ENCODE results near the gene E2F6. TPM values are rescaled to one million over a fixed set of nuclear protein-coding genes. Genes with fewer than 3 reads are reported as not detected.

Gene E2F6
- total and polyA plus RNA-seq, 9 of the 15 experiments (the other 6 are each of a cell fraction or from before 2014, with no cell fraction given), result 13.6 to 33.9 (median 26.1) TPM

DNA sequence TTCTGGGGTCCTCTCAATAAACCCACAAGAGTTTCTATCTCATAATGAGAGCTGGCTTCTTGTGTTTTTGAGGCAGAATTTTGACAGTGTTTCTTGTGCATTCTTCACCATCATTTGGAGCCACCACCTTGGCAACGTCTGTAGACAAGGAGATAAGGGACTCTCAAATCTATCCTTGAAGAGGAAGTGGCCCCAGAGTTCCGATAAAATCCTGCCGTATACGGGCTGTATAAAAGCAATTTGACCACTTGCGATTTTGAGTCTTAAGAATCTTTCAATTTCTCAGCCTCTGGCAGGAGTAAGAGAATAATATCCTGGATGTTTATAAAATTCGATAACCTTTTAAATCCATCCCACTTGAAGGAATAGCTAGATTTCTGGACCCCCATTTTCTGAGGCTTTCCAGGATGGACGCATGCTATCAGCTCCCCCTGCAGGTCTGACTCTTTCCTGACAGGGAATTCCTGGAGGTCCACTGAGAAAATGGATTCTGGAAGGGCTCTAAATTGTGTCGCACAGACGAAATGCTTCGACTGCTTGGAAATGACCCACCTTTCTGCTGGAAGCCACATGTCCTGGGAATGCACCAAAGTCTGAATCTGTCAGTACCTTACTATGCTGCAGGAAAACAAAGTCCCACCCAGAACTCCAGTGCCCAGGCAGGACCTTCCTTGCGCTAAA is 54.1 kb downstream of the E2F6 start (continued):
- TF ChIP-seq ZNF717 (CRISPR knock-in tag; IDR thresholded peaks at IDR 0.05) (no peak), POU5F1 (IDR thresholded peaks at IDR 0.05; ENCODE audit: borderline replicate concordance, low read depth, low read length, partially characterized antibody) (no peak), ZNF253 (CRISPR knock-in tag; conservative IDR thresholded peaks at IDR 0.05) (no peak), ZNF174 (CRISPR knock-in tag; IDR thresholded peaks at IDR 0.05) (no peak), EP400 (IDR thresholded peaks at IDR 0.05) (no peak), ZBED1 (IDR thresholded peaks at IDR 0.05) (no peak), ZNF217 (CRISPR knock-in tag; IDR thresholded peaks at IDR 0.05) (no peak), ZNF24 (IDR thresholded peaks at IDR 0.05) (no peak), SRSF7 (optimal IDR thresholded peaks at IDR 0.05; ENCODE audit: low read depth, low read length) (no peak), HDGF (IDR thresholded peaks at IDR 0.05) (no peak), LCOR (CRISPR knock-in tag; IDR thresholded peaks at IDR 0.05) (no peak), SMARCA5 (IDR thresholded peaks at IDR 0.05) (no peak), TEAD2 (tag; IDR thresholded peaks at IDR 0.05) (no peak), STAT5A (IDR thresholded peaks at IDR 0.05; ENCODE audit: borderline replicate concordance, low read length) (no peak)
- TF ChIP-seq, protein P1, sequence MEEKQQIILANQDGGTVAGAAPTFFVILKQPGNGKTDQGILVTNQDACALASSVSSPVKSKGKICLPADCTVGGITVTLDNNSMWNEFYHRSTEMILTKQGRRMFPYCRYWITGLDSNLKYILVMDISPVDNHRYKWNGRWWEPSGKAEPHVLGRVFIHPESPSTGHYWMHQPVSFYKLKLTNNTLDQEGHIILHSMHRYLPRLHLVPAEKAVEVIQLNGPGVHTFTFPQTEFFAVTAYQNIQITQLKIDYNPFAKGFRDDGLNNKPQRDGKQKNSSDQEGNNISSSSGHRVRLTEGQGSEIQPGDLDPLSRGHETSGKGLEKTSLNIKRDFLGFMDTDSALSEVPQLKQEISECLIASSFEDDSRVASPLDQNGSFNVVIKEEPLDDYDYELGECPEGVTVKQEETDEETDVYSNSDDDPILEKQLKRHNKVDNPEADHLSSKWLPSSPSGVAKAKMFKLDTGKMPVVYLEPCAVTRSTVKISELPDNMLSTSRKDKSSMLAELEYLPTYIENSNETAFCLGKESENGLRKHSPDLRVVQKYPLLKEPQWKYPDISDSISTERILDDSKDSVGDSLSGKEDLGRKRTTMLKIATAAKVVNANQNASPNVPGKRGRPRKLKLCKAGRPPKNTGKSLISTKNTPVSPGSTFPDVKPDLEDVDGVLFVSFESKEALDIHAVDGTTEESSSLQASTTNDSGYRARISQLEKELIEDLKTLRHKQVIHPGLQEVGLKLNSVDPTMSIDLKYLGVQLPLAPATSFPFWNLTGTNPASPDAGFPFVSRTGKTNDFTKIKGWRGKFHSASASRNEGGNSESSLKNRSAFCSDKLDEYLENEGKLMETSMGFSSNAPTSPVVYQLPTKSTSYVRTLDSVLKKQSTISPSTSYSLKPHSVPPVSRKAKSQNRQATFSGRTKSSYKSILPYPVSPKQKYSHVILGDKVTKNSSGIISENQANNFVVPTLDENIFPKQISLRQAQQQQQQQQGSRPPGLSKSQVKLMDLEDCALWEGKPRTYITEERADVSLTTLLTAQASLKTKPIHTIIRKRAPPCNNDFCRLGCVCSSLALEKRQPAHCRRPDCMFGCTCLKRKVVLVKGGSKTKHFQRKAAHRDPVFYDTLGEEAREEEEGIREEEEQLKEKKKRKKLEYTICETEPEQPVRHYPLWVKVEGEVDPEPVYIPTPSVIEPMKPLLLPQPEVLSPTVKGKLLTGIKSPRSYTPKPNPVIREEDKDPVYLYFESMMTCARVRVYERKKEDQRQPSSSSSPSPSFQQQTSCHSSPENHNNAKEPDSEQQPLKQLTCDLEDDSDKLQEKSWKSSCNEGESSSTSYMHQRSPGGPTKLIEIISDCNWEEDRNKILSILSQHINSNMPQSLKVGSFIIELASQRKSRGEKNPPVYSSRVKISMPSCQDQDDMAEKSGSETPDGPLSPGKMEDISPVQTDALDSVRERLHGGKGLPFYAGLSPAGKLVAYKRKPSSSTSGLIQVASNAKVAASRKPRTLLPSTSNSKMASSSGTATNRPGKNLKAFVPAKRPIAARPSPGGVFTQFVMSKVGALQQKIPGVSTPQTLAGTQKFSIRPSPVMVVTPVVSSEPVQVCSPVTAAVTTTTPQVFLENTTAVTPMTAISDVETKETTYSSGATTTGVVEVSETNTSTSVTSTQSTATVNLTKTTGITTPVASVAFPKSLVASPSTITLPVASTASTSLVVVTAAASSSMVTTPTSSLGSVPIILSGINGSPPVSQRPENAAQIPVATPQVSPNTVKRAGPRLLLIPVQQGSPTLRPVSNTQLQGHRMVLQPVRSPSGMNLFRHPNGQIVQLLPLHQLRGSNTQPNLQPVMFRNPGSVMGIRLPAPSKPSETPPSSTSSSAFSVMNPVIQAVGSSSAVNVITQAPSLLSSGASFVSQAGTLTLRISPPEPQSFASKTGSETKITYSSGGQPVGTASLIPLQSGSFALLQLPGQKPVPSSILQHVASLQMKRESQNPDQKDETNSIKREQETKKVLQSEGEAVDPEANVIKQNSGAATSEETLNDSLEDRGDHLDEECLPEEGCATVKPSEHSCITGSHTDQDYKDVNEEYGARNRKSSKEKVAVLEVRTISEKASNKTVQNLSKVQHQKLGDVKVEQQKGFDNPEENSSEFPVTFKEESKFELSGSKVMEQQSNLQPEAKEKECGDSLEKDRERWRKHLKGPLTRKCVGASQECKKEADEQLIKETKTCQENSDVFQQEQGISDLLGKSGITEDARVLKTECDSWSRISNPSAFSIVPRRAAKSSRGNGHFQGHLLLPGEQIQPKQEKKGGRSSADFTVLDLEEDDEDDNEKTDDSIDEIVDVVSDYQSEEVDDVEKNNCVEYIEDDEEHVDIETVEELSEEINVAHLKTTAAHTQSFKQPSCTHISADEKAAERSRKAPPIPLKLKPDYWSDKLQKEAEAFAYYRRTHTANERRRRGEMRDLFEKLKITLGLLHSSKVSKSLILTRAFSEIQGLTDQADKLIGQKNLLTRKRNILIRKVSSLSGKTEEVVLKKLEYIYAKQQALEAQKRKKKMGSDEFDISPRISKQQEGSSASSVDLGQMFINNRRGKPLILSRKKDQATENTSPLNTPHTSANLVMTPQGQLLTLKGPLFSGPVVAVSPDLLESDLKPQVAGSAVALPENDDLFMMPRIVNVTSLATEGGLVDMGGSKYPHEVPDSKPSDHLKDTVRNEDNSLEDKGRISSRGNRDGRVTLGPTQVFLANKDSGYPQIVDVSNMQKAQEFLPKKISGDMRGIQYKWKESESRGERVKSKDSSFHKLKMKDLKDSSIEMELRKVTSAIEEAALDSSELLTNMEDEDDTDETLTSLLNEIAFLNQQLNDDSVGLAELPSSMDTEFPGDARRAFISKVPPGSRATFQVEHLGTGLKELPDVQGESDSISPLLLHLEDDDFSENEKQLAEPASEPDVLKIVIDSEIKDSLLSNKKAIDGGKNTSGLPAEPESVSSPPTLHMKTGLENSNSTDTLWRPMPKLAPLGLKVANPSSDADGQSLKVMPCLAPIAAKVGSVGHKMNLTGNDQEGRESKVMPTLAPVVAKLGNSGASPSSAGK (IDR thresholded peaks at IDR 0.05), result no peak
- TF ChIP-seq, protein P2, sequence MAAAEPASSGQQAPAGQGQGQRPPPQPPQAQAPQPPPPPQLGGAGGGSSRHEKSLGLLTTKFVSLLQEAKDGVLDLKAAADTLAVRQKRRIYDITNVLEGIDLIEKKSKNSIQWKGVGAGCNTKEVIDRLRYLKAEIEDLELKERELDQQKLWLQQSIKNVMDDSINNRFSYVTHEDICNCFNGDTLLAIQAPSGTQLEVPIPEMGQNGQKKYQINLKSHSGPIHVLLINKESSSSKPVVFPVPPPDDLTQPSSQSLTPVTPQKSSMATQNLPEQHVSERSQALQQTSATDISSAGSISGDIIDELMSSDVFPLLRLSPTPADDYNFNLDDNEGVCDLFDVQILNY (CRISPR knock-in tag; IDR thresholded peaks at IDR 0.05), result no peak
- TF ChIP-seq, protein P3, sequence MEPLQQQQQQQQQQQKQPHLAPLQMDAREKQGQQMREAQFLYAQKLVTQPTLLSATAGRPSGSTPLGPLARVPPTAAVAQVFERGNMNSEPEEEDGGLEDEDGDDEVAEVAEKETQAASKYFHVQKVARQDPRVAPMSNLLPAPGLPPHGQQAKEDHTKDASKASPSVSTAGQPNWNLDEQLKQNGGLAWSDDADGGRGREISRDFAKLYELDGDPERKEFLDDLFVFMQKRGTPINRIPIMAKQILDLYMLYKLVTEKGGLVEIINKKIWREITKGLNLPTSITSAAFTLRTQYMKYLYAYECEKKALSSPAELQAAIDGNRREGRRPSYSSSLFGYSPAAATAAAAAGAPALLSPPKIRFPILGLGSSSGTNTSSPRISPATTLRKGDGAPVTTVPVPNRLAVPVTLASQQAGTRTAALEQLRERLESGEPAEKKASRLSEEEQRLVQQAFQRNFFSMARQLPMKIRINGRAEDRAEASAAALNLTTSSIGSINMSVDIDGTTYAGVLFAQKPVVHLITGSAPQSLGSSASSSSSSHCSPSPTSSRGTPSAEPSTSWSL (CRISPR knock-in tag; IDR thresholded peaks at IDR 0.05; ENCODE audit: borderline replicate concordance), result no peak

Measured in K562 (cell line).